Left lobe of liver (tissue), 2 donors: Measurements from ENCODE around the gene ABHD8. TPM values are rescaled to one million over a fixed set of nuclear protein-coding genes. Genes with fewer than 3 reads are reported as not detected.

Source experiments
- ATAC-seq: fragments of 200-7000 bp; cut with Tn5 transposase; one replicate; pipeline ENCODE4 v1.9.1; 2020; ENCODE audit warnings: mild to moderate bottlenecking, moderate library complexity
- DNase-seq: peaks from one replicate; pipeline ENCODE4 v3.0.0-alpha.2; 2020; ENCODE audit warnings: low spot score
- total RNA-seq: library from RNA; stranded (reverse); gene quantifications from one replicate; pipeline ENCODE4 v1.2.1, GENCODE V29; 2021
- donor health status: DM: no; HTN: no; CAD: no; lungs with moderate emphysema.
- donor health status: DM: no; HTN: yes; CAD: no.

Gene ABHD8
- total RNA-seq, 1 donor from 2014 or later = 18.4 TPM

GRCh38 chr19:17243830-17244617, 59.2 kb downstream of the ABHD8 start:
- peak; percentile 86 for DNase-seq
- ATAC-seq = peak; percentile 30

DNA sequence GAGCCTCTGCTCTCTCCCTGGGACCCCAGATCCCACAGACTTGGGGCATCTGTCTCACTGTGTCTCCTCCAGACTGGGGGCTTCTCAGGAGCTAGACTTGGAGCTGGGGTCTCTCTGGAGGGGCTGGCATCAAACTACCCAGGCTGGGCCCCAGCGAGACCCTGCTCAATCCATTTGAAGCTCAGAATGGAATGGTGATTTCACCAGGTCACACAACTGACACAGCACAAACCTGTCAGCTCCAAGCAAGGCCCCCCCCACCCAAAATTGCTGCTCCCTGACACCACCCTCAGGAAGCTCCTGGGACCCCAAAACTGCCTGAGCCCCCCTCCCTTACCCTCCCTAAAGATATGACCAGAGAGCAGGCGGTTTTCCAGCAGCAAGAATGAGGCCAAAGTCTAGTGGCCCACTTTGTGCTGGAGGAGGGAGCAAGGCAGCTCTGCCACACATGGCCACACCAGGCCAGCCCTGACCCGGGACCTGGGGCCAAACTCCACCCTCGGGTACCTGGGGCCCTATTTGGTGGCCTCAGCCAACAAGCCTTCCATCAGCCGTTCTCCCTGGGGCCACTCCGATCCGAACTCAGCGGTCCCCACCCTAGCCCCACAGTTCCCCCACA, 59.9 kb downstream of the ABHD8 start:
- ATAC-seq = peak; percentile 57

DNA sequence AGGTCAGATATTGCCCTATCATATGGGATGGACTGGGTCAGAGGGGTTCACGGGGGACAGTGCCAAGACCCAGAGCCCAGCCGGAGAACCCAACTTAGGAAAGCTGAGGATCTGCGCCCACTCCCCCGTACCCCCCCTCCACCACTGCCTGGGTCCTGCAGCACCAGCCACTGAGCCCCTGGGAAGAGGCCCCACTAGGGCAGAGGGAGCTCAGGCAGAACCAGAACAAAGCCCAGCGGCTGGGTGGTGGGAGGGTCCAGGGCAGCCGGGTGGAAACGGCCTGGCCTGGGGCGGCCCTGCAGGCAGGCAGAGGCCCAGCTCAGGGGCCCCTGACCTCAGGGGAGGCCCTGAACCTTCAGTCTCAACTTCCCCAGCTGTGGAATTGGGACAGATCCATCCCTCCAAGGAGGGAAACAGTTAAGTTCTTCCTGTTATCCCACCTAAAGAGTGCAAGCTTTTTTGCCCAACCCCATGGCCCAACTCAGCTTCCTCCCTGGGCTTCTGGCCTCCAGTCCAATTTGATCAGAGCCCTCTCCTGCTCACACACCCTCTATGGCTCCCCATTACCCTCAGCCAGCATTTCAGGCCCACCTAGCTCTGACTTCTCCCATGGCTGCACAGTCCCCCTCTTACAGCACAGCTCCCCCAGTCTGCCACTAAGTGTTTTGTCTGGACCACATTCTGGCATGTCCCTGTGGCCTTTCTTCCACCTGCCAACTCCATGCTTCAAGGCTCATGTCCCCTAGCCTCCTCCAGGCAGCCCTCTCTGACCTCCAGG, 60.6 kb downstream of the ABHD8 start:
- DNase-seq (no peak), ATAC-seq (no peak)

More for the DNA sequence above, 59.9 kb downstream of the ABHD8 start:
- DNase-seq = peak; percentile 96

Other genes starting within 250 kb of the ABHD8 start
- gene HAUS8, start 228.0 kb downstream of the ABHD8 start, total RNA-seq = 5.1 TPM
- 28.9 TPM for gene MYO9B, start 227.6 kb downstream of the ABHD8 start, total RNA-seq
- 19.9 TPM for gene USE1, start 88.1 kb downstream of the ABHD8 start, total RNA-seq
- gene OCEL1, start 77.2 kb downstream of the ABHD8 start, total RNA-seq = 63.0 TPM
- gene NR2F6, start 57.5 kb downstream of the ABHD8 start, total RNA-seq = 126 TPM
- gene USHBP1, start 38.7 kb downstream of the ABHD8 start, total RNA-seq = 1.6 TPM
- 41.0 TPM for gene BABAM1, start 36.0 kb downstream of the ABHD8 start, total RNA-seq
- gene ANKLE1, start 21.5 kb downstream of the ABHD8 start, total RNA-seq = 0.48 TPM
- gene MRPL34, start 2.4 kb upstream of the ABHD8 start, total RNA-seq = 148 TPM
- 10.9 TPM for gene DDA1, start 6.1 kb upstream of the ABHD8 start, total RNA-seq
- gene ANO8, start 31.4 kb upstream of the ABHD8 start, total RNA-seq = 9.6 TPM
- 14.3 TPM for gene GTPBP3, start 34.1 kb upstream of the ABHD8 start, total RNA-seq
- gene PLVAP, start 73.9 kb upstream of the ABHD8 start, total RNA-seq = 4.6 TPM
- gene CCDC194, start 90.8 kb upstream of the ABHD8 start, total RNA-seq = 0.50 TPM
- gene BST2, start 102.2 kb upstream of the ABHD8 start, total RNA-seq = 103 TPM
- gene MVB12A, start 116.6 kb upstream of the ABHD8 start, total RNA-seq = 22.6 TPM
- gene TMEM221, start 145.2 kb upstream of the ABHD8 start, total RNA-seq = 0.15 TPM
- gene NXNL1, start 157.5 kb upstream of the ABHD8 start, total RNA-seq = not detected
- 7.0 TPM for gene SLC27A1, start 167.1 kb upstream of the ABHD8 start, total RNA-seq
- 38.9 TPM for gene PGLS, start 208.2 kb upstream of the ABHD8 start, total RNA-seq